Right cardiac atrium (tissue), 5 donors: ENCODE data around the gene CFAP53. TPM values are rescaled to one million over a fixed set of nuclear protein-coding genes. Genes with fewer than 3 reads are reported as not detected.
"Not testable (repeated sequence)": the region's sequence is repeated elsewhere in the genome, so short reads cannot be mapped to it uniquely, and the experiment has no call there.

ENCODE experiments used
- ATAC-seq, 2 donors: fragments of 200-7000 bp; cut with Tn5 transposase; one replicate each; pipeline versions ENCODE4 v1.8.0 to v1.9.1; 2020; ENCODE audit warnings: moderate library complexity in 2 of 2, mild to moderate bottlenecking in 1 of 2
- DNase-seq, 3 donors: peaks; one replicate each; pipeline ENCODE4 v3.0.0-alpha.2; 2020
- H3K27ac ChIP-seq: one replicate; pipeline ENCODE4 v1.5.1; 2013; ENCODE audit warnings: mild to moderate bottlenecking, low read length, control low read depth, moderate library complexity
- H3K27me3 ChIP-seq: one replicate; pipeline ENCODE4 v1.6.1; 2013; ENCODE audit not compliant: control insufficient read depth, insufficient read depth
- H3K4me1 ChIP-seq: one replicate; pipeline ENCODE4 v1.6.1; 2013; ENCODE audit warnings: low read length; ENCODE audit not compliant: control insufficient read depth, insufficient read depth
- H3K4me3 ChIP-seq: one replicate; pipeline ENCODE4 v1.5.1; 2013; ENCODE audit warnings: low read length, control low read depth
- H3K9me3 ChIP-seq: one replicate; pipeline ENCODE4 v1.6.1; 2013; ENCODE audit warnings: low read length; ENCODE audit not compliant: control insufficient read depth
- WGBS: extraction: QIAGEN DNeasy Blood & Tissue Kit; methylation state at CpG from one replicate; pipeline ENCODE4 v1.1.7; 2013; 5-methylcytosine and 5-hydroxymethylcytosine counted together
- intact Hi-C, 4 donors: fragments of 100-400 bp; cut with DNase I; formaldehyde crosslinking; loops; one replicate each; pipeline versions ENCODE4 v1.11.0 to v1.14.0; 2022 to 2023
- polyA plus RNA-seq: library from polyadenylated mRNA; stranded (reverse); fragments of 200-250 nt; gene quantifications from one replicate; pipeline ENCODE4 v1.2.3, GENCODE V29; 2013
- total RNA-seq, 4 donors: library from RNA; stranded (reverse); fragmentation: NEBNext Ultra II Directional; extraction: Animal tissue kit (Norgen Biotek cat#: 25700); gene quantifications; one replicate each; pipeline ENCODE4 v1.2.1, GENCODE V29; 2021
- donor health status: healthy with polysubstance abuse.
- donor health status: DM: no; HTN: yes; CAD: no.
- donor health status: DM: no; HTN: no; CAD: no.
- donor health status: DM: no; HTN: yes; CAD: no; lungs with severe emphysema.
- donor health status: DM: yes; HTN: yes; CAD: no.

The CFAP53 gene
- total and polyA plus RNA-seq, 5 donors, result 0.23 to 0.56 (median 0.29) TPM

GRCh38 chr18:50262977-50263376, 3.3 kb downstream of the CFAP53 start:
- intact Hi-C loops, result loop anchor here in 1 of 4 donors (10.0 kb wide), 1 partner anchor 768 kb away; the partner anchor contains the start of gene RPL17
- DNase-seq, result no peak
- no peak overlapping the region for H3K4me3 ChIP-seq
- no peaks in the 10 kb centered on the region for H3K27me3 ChIP-seq
- H3K9me3 ChIP-seq, result no peaks in the 10 kb centered on the region
- H3K4me1 ChIP-seq, result no peaks in the 10 kb centered on the region
- no peak for ATAC-seq
- H3K27ac ChIP-seq, result no peak overlapping the region

- intact Hi-C loops, result no loop called here
- no peaks in the 10 kb centered on the region for H3K4me1 ChIP-seq
- H3K9me3 ChIP-seq, result no peaks in the 10 kb centered on the region
- ATAC-seq (no peak), DNase-seq (no peak)
- H3K4me3 ChIP-seq, result no peak overlapping the region
- H3K27ac ChIP-seq, result no peak overlapping the region
- H3K27me3 ChIP-seq, result no peaks in the 10 kb centered on the region
- 85% methylated on average over 3 of the region's 3 CpGs for WGBS
Measured at GRCh38 chr18:50250935-50251334, 15.4 kb downstream of the CFAP53 start.

GRCh38 chr18:50249576-50249975, 16.7 kb downstream of the CFAP53 start:
- Histone ChIP-seq H3K27me3 (no peaks in the 10 kb centered on the region), H3K4me3 (no peak overlapping the region), H3K27ac (no peak overlapping the region), H3K9me3 (no peaks in the 10 kb centered on the region), H3K4me1 (no peaks in the 10 kb centered on the region)
- ATAC-seq (no peak), DNase-seq (no peak)
- intact Hi-C loops, result no loop called here

- no peak overlapping the region for H3K4me3 ChIP-seq
- no peak for DNase-seq
- no peaks in the 10 kb centered on the region for H3K4me1 ChIP-seq
- H3K27me3 ChIP-seq, result no peaks in the 10 kb centered on the region
- intact Hi-C loops, result no loop called here
- no peak overlapping the region for H3K27ac ChIP-seq
- no peak for ATAC-seq
- no peaks in the 10 kb centered on the region for H3K9me3 ChIP-seq
Measured at GRCh38 chr18:50247561-50247960, 18.7 kb downstream of the CFAP53 start.

- H3K27me3 ChIP-seq, H3K27ac ChIP-seq, H3K9me3 ChIP-seq, H3K4me3 ChIP-seq, intact Hi-C loops, H3K4me1 ChIP-seq, DNase-seq, ATAC-seq: not testable (repeated sequence)
- WGBS, result 69% methylated on average over 8 of the region's 8 CpGs
Measured at GRCh38 chr18:50241768-50242167, 24.5 kb downstream of the CFAP53 start.

- DNase-seq (no peak), ATAC-seq (no peak)
- WGBS, result 86% methylated on average over 3 of the region's 3 CpGs
- H3K4me3 ChIP-seq, result no peak overlapping the region
- no peaks in the 10 kb centered on the region for H3K9me3 ChIP-seq
- H3K4me1 ChIP-seq, result no peaks in the 10 kb centered on the region
- no peak overlapping the region for H3K27ac ChIP-seq
- intact Hi-C loops, result no loop called here
- H3K27me3 ChIP-seq, result no peaks in the 10 kb centered on the region
Measured at GRCh38 chr18:50240080-50240563, 26.2 kb downstream of the CFAP53 start.

- Histone ChIP-seq H3K27me3 (no peaks in the 10 kb centered on the region), H3K9me3 (no peaks in the 10 kb centered on the region), H3K27ac (no peak overlapping the region), H3K4me1 (no peaks in the 10 kb centered on the region), H3K4me3 (no peak overlapping the region)
- no peak for DNase-seq
- intact Hi-C loops, result no loop called here
- WGBS, result 45% methylated on average over 2 of the region's 2 CpGs
- ATAC-seq, result no peak
Measured at GRCh38 chr18:50232419-50232818, 33.9 kb downstream of the CFAP53 start.

- Histone ChIP-seq H3K27ac (no peak overlapping the region), H3K4me1 (no peaks in the 10 kb centered on the region), H3K27me3 (no peaks in the 10 kb centered on the region), H3K4me3 (no peak overlapping the region), H3K9me3 (no peaks in the 10 kb centered on the region)
- ATAC-seq (no peak), DNase-seq (no peak)
- WGBS, result 57% methylated on average over 4 of the region's 4 CpGs
- intact Hi-C loops, result no loop called here
Measured at GRCh38 chr18:50231621-50232020, 34.7 kb downstream of the CFAP53 start.

GRCh38 chr18:50220249-50220648, 46.0 kb downstream of the CFAP53 start:
- H3K9me3 ChIP-seq, ATAC-seq, intact Hi-C loops, DNase-seq, H3K27me3 ChIP-seq, H3K4me3 ChIP-seq, H3K4me1 ChIP-seq, H3K27ac ChIP-seq: not testable (repeated sequence)
- WGBS, result 93% methylated on average over 4 of the region's 4 CpGs

GRCh38 chr18:50218432-50219197, 47.7 kb downstream of the CFAP53 start:
- Histone ChIP-seq H3K4me1 (no peaks in the 10 kb centered on the region), H3K4me3 (no peak overlapping the region), H3K27ac (no peak overlapping the region), H3K9me3 (no peaks in the 10 kb centered on the region), H3K27me3 (no peaks in the 10 kb centered on the region)
- peak in 1 of 2 donors; percentile 40 for ATAC-seq
- no peak for DNase-seq
- WGBS, result 50% methylated on average over 7 of the region's 7 CpGs
- intact Hi-C loops, result loop anchor here in 2 of 4 donors (5.0 to 10.0 kb wide), 2 partner anchors 136 to 209 kb away; no protein-coding TSS in a partner anchor

- no peaks in the 10 kb centered on the region for H3K27me3 ChIP-seq
- H3K4me1 ChIP-seq, result no peaks in the 10 kb centered on the region
- DNase-seq (no peak), ATAC-seq (no peak)
- no peak overlapping the region for H3K4me3 ChIP-seq
- 88% methylated on average over 4 of the region's 4 CpGs for WGBS
- intact Hi-C loops, result loop anchor here in 1 of 4 donors (10.0 kb wide), 1 partner anchor 195 kb away; no protein-coding TSS in a partner anchor
- no peaks in the 10 kb centered on the region for H3K9me3 ChIP-seq
- no peak overlapping the region for H3K27ac ChIP-seq
Measured at GRCh38 chr18:50209311-50209710, 57.0 kb downstream of the CFAP53 start.
